ENCODE data around the gene PDXK.

The PDXK gene

GRCh38 chr21:43753439-43753799 is 34.5 kb downstream of the PDXK start:
- Histone ChIP-seq H3K27me3 (ENCODE audit: insufficient read depth, poor library complexity, severe bottlenecking) (no peaks in the 10 kb centered on the region), H3K9me3 (ENCODE audit: severe bottlenecking) (no peaks in the 10 kb centered on the region), H3K4me1 (ENCODE audit: insufficient read depth, poor library complexity, severe bottlenecking) (no peaks in the 10 kb centered on the region), H3K36me3 (ENCODE audit: low read depth) (peaks cover 99% of the 10 kb centered on the region), H3K4me3 (ENCODE audit: severe bottlenecking) (no peak overlapping the region), H3K27ac (ENCODE audit: poor library complexity, severe bottlenecking) (no peak overlapping the region)
- ATAC-seq (ENCODE audit: low read depth) (no peak), DNase-seq (ENCODE audit: low spot score) (no peak)
- no peak for TF ChIP-seq CTCF (IDR thresholded peaks at IDR 0.05; ENCODE audit: poor library complexity, severe bottlenecking)

GRCh38 chr21:43754948-43755781 is 36.2 kb downstream of the PDXK start:
- TF ChIP-seq CTCF (IDR thresholded peaks at IDR 0.05; ENCODE audit: poor library complexity, severe bottlenecking) = no peak
- ATAC-seq (ENCODE audit: low read depth) = peak; percentile 5; the same call in 1 of the 3 replicates
- H3K4me1 ChIP-seq (ENCODE audit: insufficient read depth, poor library complexity, severe bottlenecking) = no peaks in the 10 kb centered on the region
- no peaks in the 10 kb centered on the region for H3K27me3 ChIP-seq (ENCODE audit: insufficient read depth, poor library complexity, severe bottlenecking)
- no peaks in the 10 kb centered on the region for H3K9me3 ChIP-seq (ENCODE audit: severe bottlenecking)
- peaks cover 95% of the 10 kb centered on the region for H3K36me3 ChIP-seq (ENCODE audit: low read depth)
- no peak overlapping the region for H3K27ac ChIP-seq (ENCODE audit: poor library complexity, severe bottlenecking)
- no peak overlapping the region for H3K4me3 ChIP-seq (ENCODE audit: severe bottlenecking)
- DNase-seq (ENCODE audit: low spot score) = no peak

- H3K4me1 ChIP-seq (ENCODE audit: insufficient read depth, poor library complexity, severe bottlenecking) = no peaks in the 10 kb centered on the region
- TF ChIP-seq CTCF (IDR thresholded peaks at IDR 0.05; ENCODE audit: poor library complexity, severe bottlenecking) = no peak
- no peaks in the 10 kb centered on the region for H3K27me3 ChIP-seq (ENCODE audit: insufficient read depth, poor library complexity, severe bottlenecking)
- ATAC-seq (ENCODE audit: low read depth) = no peak
- no peaks in the 10 kb centered on the region for H3K9me3 ChIP-seq (ENCODE audit: severe bottlenecking)
- no peak overlapping the region for H3K4me3 ChIP-seq (ENCODE audit: severe bottlenecking)
- H3K27ac ChIP-seq (ENCODE audit: poor library complexity, severe bottlenecking) = no peak overlapping the region
- H3K36me3 ChIP-seq (ENCODE audit: low read depth) = peaks cover 95% of the 10 kb centered on the region
- DNase-seq (ENCODE audit: low spot score) = no peak
Observed at GRCh38 chr21:43755820-43756594, 37.1 kb downstream of the PDXK start.

GRCh38 chr21:43757601-43758000 is 38.7 kb downstream of the PDXK start:
- H3K27ac ChIP-seq (ENCODE audit: poor library complexity, severe bottlenecking) = no peak overlapping the region
- no peaks in the 10 kb centered on the region for H3K9me3 ChIP-seq (ENCODE audit: severe bottlenecking)
- ATAC-seq (ENCODE audit: low read depth) (no peak), DNase-seq (ENCODE audit: low spot score) (no peak)
- no peak for TF ChIP-seq CTCF (IDR thresholded peaks at IDR 0.05; ENCODE audit: poor library complexity, severe bottlenecking)
- no peaks in the 10 kb centered on the region for H3K27me3 ChIP-seq (ENCODE audit: insufficient read depth, poor library complexity, severe bottlenecking)
- peaks cover 89% of the 10 kb centered on the region for H3K36me3 ChIP-seq (ENCODE audit: low read depth)
- no peaks in the 10 kb centered on the region for H3K4me1 ChIP-seq (ENCODE audit: insufficient read depth, poor library complexity, severe bottlenecking)
- no peak overlapping the region for H3K4me3 ChIP-seq (ENCODE audit: severe bottlenecking)
